Activated naive CD8-positive, alpha-beta T cell treated with anti-CD3 and anti-CD28 coated beads for 36 hours (primary cell): ENCODE measurements around the gene PCDHB5. TPM values are rescaled to one million over a fixed set of nuclear protein-coding genes. Genes with fewer than 3 reads are reported as not detected.
"Not testable (repeated sequence)": the region's sequence is repeated elsewhere in the genome, so short reads cannot be mapped to it uniquely, and the experiment has no call there.

Source experiments
- DNase-seq: peaks from one replicate; pipeline ENCODE4 v3.0.0; 2021
- H3K27ac Mint-ChIP-seq: one replicate; pipeline ENCODE4 v1.8.0; 2022; ENCODE audit warnings: mild to moderate bottlenecking, moderate library complexity, mixed read lengths
- H3K27me3 Mint-ChIP-seq: one replicate; pipeline ENCODE4 v1.8.0; 2022; ENCODE audit warnings: mild to moderate bottlenecking, mixed read lengths
- H3K36me3 Mint-ChIP-seq: one replicate; pipeline ENCODE4 v1.8.0; 2021; ENCODE audit warnings: mild to moderate bottlenecking, mixed read lengths
- H3K4me1 Mint-ChIP-seq: one replicate; pipeline ENCODE4 v1.8.0; 2021; ENCODE audit warnings: mixed read lengths
- H3K4me3 Mint-ChIP-seq: one replicate; pipeline ENCODE4 v1.8.0; 2022; ENCODE audit warnings: mild to moderate bottlenecking, moderate library complexity, mixed read lengths
- H3K9me3 Mint-ChIP-seq: one replicate; pipeline ENCODE4 v1.8.0; 2022; ENCODE audit warnings: mixed read lengths
- total RNA-seq, 2 experiments: library from RNA; stranded (reverse); gene quantifications; one replicate each; pipeline ENCODE4 v1.2.3, GENCODE V29; 2021

Gene PCDHB5
- not detected for total RNA-seq

DNA sequence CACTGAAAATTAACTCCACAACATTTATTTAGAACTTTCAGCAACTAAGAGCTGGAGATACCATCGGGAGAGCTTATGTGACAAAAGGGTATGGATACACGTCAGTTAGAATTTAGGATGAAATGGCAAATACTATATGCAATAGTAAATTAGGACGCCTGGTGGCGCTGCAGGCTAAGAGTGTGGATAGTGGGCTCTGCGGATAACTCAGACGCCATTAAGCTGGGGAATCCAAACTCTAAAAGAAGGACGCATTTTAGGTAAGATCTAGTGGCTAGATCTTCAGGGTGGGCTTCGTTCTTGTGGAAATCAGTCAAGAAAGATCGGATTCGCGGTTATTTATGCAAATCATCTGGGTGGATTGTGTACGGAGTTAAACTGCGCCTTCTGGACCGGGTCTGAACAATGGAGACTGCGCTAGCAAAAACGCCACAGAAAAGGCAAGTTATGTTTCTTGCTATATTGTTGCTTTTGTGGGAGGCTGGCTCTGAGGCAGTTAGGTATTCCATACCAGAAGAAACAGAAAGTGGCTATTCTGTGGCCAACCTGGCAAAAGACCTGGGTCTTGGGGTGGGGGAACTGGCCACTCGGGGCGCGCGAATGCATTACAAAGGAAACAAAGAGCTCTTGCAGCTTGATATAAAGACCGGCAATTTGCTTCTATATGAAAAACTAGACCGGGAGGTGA is at the start of gene PCDHB5:
Gene PCDHB5, plus strand, starts transcription at position 177 of the 688 bp plus-strand sequence. Its CDS starts 229 bp downstream, at position 406.
- peaks cover 13% of the 10 kb centered on the region for H3K36me3 Mint-ChIP-seq
- H3K4me1 Mint-ChIP-seq, result peaks cover 5% of the 10 kb centered on the region
- no peak for DNase-seq
- no peak within 1 kb of the TSS for H3K27ac Mint-ChIP-seq
- peaks cover 27% of the 10 kb centered on the region for H3K9me3 Mint-ChIP-seq
- peaks cover 41% of the 10 kb centered on the region for H3K27me3 Mint-ChIP-seq
- H3K4me3 Mint-ChIP-seq, result peak within 1 kb of the TSS; percentile 45

DNA sequence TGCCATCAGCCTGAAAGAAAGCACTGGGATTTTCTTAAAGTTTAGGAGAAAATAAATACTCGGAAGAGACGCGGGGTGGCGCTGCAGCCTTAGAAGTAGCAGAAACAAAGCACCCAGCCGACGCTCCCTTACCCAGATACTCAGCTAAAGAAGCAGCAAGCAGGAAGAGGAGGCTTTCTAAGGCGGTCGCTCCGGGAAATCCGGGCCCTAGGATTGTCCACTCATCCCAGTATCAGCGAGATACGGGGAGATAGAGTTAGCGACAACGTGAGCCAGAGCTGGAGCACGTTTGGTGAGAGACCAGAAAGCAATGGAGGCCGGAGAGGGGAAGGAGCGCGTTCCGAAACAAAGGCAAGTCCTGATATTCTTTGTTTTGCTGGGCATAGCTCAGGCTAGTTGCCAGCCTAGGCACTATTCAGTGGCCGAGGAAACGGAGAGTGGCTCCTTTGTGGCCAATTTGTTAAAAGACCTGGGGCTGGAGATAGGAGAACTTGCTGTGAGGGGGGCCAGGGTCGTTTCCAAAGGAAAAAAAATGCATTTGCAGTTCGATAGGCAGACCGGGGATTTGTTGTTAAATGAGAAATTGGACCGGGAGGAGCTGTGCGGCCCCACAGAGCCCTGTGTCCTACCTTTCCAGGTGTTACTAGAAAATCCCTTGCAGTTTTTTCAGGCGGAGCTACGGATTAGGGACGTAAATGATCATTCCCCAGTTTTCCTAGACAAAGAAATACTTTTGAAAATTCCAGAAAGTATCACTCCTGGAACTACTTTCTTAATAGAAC is 40.3 kb upstream of the PCDHB5 start, which contains the start of gene PCDHB2:
Gene PCDHB2, plus strand, starts transcription at position 135 of the 782 bp plus-strand sequence. Its CDS starts 176 bp downstream, at position 311.
- no peak for DNase-seq
- H3K4me1 Mint-ChIP-seq, result no peaks in the 10 kb centered on the region
- peaks cover 7% of the 10 kb centered on the region for H3K36me3 Mint-ChIP-seq
- H3K4me3 Mint-ChIP-seq, result no peak within 1 kb of the TSS
- H3K27me3 Mint-ChIP-seq, result peaks cover 54% of the 10 kb centered on the region
- H3K27ac Mint-ChIP-seq, result no peak within 1 kb of the TSS
- H3K9me3 Mint-ChIP-seq, result peaks cover 29% of the 10 kb centered on the region

GRCh38 chr5:141095263-141095641 is 39.8 kb upstream of the PCDHB5 start:
- Mint-ChIP-seq H3K9me3 (peaks cover 33% of the 10 kb centered on the region), H3K36me3 (peaks cover 10% of the 10 kb centered on the region), H3K4me1 (no peaks in the 10 kb centered on the region), H3K4me3 (no peak overlapping the region), H3K27ac (no peak overlapping the region), H3K27me3 (peaks cover 60% of the 10 kb centered on the region)
- DNase-seq, result no peak

DNA sequence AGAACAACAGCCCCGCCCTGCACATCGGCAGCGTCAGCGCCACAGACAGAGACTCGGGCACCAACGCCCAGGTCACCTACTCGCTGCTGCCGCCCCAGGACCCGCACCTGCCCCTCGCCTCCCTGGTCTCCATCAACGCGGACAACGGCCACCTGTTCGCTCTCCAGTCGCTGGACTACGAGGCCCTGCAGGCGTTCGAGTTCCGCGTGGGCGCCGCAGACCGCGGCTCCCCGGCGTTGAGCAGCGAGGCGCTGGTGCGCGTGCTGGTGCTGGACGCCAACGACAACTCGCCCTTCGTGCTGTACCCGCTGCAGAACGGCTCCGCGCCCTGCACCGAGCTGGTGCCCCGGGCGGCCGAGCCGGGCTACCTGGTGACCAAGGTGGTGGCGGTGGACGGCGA is 38.8 kb upstream of the PCDHB5 start:
- H3K4me3 Mint-ChIP-seq, H3K4me1 Mint-ChIP-seq, DNase-seq, H3K27ac Mint-ChIP-seq: not testable (repeated sequence)
- peaks cover 69% of the 10 kb centered on the region for H3K27me3 Mint-ChIP-seq
- peaks cover 41% of the 10 kb centered on the region for H3K9me3 Mint-ChIP-seq
- peaks cover 17% of the 10 kb centered on the region for H3K36me3 Mint-ChIP-seq

DNA sequence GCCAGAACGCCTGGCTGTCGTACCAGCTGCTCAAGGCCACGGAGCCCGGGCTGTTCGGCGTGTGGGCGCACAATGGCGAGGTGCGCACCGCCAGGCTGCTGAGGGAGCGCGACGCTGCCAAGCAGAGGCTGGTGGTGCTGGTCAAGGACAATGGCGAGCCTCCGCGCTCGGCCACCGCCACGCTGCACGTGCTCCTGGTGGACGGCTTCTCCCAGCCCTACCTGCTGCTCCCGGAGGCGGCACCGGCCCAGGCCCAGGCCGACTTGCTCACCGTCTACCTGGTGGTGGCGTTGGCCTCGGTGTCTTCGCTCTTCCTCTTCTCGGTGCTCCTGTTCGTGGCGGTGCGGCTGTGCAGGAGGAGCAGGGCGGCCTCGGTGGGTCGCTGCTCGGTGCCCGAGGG is 38.4 kb upstream of the PCDHB5 start:
- not testable (repeated sequence) for H3K27ac Mint-ChIP-seq, H3K4me3 Mint-ChIP-seq, H3K4me1 Mint-ChIP-seq, DNase-seq
- peaks cover 17% of the 10 kb centered on the region for H3K36me3 Mint-ChIP-seq
- peaks cover 73% of the 10 kb centered on the region for H3K27me3 Mint-ChIP-seq
- peaks cover 45% of the 10 kb centered on the region for H3K9me3 Mint-ChIP-seq

DNA sequence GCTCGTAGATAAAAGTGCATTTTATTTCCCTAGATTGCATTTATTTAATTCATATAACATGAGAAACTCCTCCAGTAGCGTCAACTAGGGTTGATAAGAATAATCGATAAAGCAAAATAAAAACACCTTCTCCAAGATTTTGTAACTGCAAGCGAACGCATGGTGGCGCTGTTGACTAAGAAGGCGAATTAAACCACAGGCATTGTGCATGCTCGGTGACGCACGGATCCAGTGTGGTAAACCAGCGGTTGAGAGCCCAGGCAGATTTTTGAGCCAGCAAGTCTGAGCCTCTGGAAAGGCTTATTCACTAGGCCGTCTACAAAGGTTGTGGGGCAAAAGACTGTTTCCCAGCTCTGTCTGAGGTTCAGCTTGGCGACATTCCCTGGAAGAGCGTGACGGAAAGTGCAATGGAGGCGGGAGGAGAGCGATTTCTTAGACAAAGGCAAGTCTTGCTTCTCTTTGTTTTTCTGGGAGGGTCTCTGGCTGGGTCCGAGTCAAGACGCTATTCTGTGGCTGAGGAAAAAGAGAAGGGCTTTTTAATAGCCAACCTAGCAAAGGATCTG is 34.7 kb upstream of the PCDHB5 start, which contains the start of gene PCDHB3:
Gene PCDHB3, plus strand, starts transcription at position 231 of the 563 bp plus-strand sequence. Its CDS starts 177 bp downstream, at position 408.
- peaks cover 31% of the 10 kb centered on the region for H3K9me3 Mint-ChIP-seq

GRCh38 chr5:141101059-141101458 is 33.9 kb upstream of the PCDHB5 start:
- Mint-ChIP-seq H3K27ac (no peak overlapping the region), H3K4me3 (no peak overlapping the region), H3K9me3 (peaks cover 24% of the 10 kb centered on the region), H3K36me3 (peaks cover 11% of the 10 kb centered on the region), H3K4me1 (no peaks in the 10 kb centered on the region), H3K27me3 (peaks cover 57% of the 10 kb centered on the region)
- DNase-seq, result no peak

More for the DNA sequence above, 34.7 kb upstream of the PCDHB5 start, which contains the start of gene PCDHB3:
- no peaks in the 10 kb centered on the region for H3K4me1 Mint-ChIP-seq
- DNase-seq, result peak; percentile 28
- H3K36me3 Mint-ChIP-seq, result peaks cover 13% of the 10 kb centered on the region
- H3K4me3 Mint-ChIP-seq, result no peak within 1 kb of the TSS
- no peak within 1 kb of the TSS for H3K27ac Mint-ChIP-seq
- H3K27me3 Mint-ChIP-seq, result peaks cover 63% of the 10 kb centered on the region

GRCh38 chr5:141102070-141102469 is 32.9 kb upstream of the PCDHB5 start:
- peaks cover 24% of the 10 kb centered on the region for H3K9me3 Mint-ChIP-seq
- peaks cover 11% of the 10 kb centered on the region for H3K36me3 Mint-ChIP-seq
- not testable (repeated sequence) for H3K4me1 Mint-ChIP-seq, H3K27ac Mint-ChIP-seq, H3K4me3 Mint-ChIP-seq, DNase-seq
- peaks cover 55% of the 10 kb centered on the region for H3K27me3 Mint-ChIP-seq

GRCh38 chr5:141102471-141102870 is 32.5 kb upstream of the PCDHB5 start:
- peaks cover 52% of the 10 kb centered on the region for H3K27me3 Mint-ChIP-seq
- not testable (repeated sequence) for H3K4me1 Mint-ChIP-seq, H3K4me3 Mint-ChIP-seq, H3K27ac Mint-ChIP-seq, DNase-seq
- H3K36me3 Mint-ChIP-seq, result peaks cover 11% of the 10 kb centered on the region
- peaks cover 24% of the 10 kb centered on the region for H3K9me3 Mint-ChIP-seq

DNA sequence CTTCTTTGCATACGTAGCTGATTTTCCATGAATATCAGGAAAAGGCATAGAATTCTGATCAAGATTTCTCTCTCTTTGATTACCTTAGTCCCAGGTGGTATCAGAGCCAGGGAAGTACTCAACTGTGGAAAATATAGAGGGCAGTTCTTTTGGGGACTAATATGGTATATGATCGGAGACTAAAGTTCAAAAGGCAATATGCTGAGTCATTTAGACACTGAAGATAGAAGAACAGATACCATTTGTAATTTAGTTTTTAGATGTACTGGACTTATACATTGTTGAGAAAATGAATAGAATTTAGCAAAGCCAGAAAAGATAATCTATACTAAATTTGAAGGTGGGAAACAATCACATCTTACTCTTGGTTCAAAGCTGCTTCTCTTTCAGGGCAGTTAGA is 29.7 kb upstream of the PCDHB5 start:
- H3K36me3 Mint-ChIP-seq, result peaks cover 9% of the 10 kb centered on the region
- no peak overlapping the region for H3K4me3 Mint-ChIP-seq
- no peak overlapping the region for H3K27ac Mint-ChIP-seq

DNA sequence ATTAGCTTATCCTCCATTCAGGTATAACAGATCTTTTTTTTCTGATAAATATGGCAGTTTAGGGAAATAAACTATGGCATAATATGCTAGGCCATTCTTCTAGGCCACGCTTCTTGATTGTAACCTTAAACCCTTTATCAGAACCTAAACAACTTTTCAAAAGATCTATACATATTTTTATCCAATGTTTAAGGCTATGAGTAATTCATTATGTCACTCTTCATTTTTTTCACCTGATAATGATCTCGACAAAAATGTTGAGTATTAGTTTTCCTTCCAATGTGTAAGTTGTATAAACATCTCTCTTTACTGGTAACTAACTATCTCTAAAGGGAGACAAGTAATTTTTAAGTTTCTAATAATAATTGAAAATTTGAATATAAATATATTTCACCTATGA is 15.8 kb upstream of the PCDHB5 start:
- Mint-ChIP-seq H3K4me3 (no peak overlapping the region), H3K9me3 (peaks cover 32% of the 10 kb centered on the region), H3K27ac (no peak overlapping the region), H3K4me1 (no peaks in the 10 kb centered on the region), H3K36me3 (peaks cover 5% of the 10 kb centered on the region), H3K27me3 (peaks cover 31% of the 10 kb centered on the region)
- DNase-seq, result no peak

More for the DNA sequence above, 29.7 kb upstream of the PCDHB5 start:
- no peaks in the 10 kb centered on the region for H3K4me1 Mint-ChIP-seq
- H3K9me3 Mint-ChIP-seq, result peaks cover 19% of the 10 kb centered on the region
- DNase-seq, result no peak
- H3K27me3 Mint-ChIP-seq, result peaks cover 34% of the 10 kb centered on the region

DNA sequence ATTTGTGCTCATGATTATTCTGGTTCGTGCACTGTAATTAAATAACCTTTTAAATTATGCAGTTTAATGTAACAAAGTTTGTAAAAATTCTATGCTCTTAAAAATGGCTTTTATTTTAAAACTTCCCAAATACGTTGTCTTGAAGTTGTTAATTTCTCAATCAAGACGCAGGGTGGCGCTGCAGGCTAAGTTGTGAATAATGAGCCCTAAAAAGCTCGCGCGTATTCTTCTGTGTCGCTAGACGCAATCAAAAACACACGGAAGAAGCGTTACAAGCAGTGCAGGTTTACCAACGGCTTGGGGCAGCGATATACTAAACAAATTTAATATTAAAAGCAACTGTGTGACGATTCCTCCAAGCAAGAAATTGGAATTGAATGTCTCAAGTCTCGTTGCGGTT is 13.4 kb upstream of the PCDHB5 start, which contains the start of gene PCDHB4:
Gene PCDHB4, plus strand, starts transcription at position 256 of the 400 bp plus-strand sequence. CDS start 181 bp downstream, outside the sequence.
- no peak for DNase-seq
- Mint-ChIP-seq H3K27ac (no peak within 1 kb of the TSS), H3K4me1 (no peaks in the 10 kb centered on the region), H3K27me3 (peaks cover 37% of the 10 kb centered on the region), H3K36me3 (peaks cover 5% of the 10 kb centered on the region), H3K9me3 (peaks cover 15% of the 10 kb centered on the region), H3K4me3 (no peak within 1 kb of the TSS)

DNA sequence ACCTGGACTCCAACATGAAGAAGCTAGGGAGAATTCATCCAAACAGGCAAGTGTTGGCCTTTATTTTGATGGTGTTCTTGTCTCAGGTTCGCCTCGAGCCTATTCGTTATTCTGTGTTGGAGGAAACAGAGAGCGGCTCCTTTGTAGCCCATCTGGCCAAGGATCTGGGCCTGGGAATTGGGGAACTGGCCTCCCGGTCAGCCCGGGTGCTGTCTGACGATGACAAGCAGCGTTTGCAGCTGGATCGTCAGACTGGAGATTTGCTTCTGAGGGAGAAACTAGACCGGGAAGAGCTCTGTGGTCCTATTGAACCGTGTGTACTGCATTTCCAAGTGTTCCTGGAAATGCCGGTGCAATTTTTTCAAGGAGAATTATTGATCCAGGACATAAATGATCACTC is 13.0 kb upstream of the PCDHB5 start:
- Mint-ChIP-seq H3K4me3 (no peak overlapping the region), H3K36me3 (peaks cover 5% of the 10 kb centered on the region)

GRCh38 chr5:141123396-141124135 is 11.4 kb upstream of the PCDHB5 start:
- H3K36me3 Mint-ChIP-seq, DNase-seq, H3K4me1 Mint-ChIP-seq, H3K4me3 Mint-ChIP-seq, H3K27ac Mint-ChIP-seq: not testable (repeated sequence)
- Mint-ChIP-seq H3K27me3 (peaks cover 42% of the 10 kb centered on the region), H3K9me3 (peaks cover 10% of the 10 kb centered on the region)

More for the DNA sequence above, 13.0 kb upstream of the PCDHB5 start:
- DNase-seq, result no peak
- Mint-ChIP-seq H3K9me3 (peaks cover 12% of the 10 kb centered on the region), H3K4me1 (no peaks in the 10 kb centered on the region), H3K27me3 (peaks cover 37% of the 10 kb centered on the region), H3K27ac (no peak overlapping the region)
